ENCODE results near the gene UNC45A.

Gene UNC45A, protein sequence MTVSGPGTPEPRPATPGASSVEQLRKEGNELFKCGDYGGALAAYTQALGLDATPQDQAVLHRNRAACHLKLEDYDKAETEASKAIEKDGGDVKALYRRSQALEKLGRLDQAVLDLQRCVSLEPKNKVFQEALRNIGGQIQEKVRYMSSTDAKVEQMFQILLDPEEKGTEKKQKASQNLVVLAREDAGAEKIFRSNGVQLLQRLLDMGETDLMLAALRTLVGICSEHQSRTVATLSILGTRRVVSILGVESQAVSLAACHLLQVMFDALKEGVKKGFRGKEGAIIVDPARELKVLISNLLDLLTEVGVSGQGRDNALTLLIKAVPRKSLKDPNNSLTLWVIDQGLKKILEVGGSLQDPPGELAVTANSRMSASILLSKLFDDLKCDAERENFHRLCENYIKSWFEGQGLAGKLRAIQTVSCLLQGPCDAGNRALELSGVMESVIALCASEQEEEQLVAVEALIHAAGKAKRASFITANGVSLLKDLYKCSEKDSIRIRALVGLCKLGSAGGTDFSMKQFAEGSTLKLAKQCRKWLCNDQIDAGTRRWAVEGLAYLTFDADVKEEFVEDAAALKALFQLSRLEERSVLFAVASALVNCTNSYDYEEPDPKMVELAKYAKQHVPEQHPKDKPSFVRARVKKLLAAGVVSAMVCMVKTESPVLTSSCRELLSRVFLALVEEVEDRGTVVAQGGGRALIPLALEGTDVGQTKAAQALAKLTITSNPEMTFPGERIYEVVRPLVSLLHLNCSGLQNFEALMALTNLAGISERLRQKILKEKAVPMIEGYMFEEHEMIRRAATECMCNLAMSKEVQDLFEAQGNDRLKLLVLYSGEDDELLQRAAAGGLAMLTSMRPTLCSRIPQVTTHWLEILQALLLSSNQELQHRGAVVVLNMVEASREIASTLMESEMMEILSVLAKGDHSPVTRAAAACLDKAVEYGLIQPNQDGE

DNA sequence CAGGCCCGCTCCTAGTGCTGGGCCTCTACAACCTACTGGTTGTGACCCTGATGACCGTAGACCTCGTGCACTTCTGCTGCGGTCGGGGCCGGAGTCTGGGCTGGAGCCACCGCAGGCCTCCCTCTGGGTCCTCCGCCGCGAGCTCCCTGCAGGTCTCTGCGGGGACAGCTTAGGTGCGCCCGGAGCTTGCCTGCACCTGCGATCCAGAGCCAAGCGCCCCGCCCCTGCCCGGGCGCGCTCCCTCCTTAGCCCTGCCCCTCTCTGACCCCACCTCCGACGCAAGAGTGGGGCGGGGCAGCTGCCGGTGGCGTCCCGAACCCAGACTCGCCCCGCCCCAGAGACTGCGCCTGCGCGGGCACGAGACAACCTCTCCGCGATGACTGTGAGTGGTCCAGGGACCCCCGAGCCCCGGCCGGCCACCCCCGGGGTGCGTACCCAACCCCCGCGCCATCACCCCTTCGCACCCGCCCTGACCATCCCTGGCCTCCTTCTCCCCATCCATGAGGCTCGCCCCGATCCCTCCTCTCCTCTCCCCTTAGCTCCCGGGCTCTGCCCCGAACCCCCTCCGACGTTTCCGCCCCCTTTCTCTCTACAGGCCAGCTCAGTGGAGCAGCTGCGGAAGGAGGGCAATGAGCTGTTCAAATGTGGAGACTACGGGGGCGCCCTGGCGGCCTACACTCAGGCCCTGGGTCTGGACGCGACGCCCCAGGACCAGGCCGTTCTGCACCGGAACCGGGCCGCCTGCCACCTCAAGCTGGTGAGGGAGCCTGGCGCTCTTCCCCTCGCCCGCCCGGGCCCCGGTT lies at the start of gene UNC45A:
Gene UNC45A (plus strand): TSS at position 337 of the 803 bp plus-strand sequence. CDS start 40 bp downstream, at position 377.
- in situ Hi-C loops (cut with MboI; ENCODE audit: low sequenced_read_pairs) = no loop called here

DNA sequence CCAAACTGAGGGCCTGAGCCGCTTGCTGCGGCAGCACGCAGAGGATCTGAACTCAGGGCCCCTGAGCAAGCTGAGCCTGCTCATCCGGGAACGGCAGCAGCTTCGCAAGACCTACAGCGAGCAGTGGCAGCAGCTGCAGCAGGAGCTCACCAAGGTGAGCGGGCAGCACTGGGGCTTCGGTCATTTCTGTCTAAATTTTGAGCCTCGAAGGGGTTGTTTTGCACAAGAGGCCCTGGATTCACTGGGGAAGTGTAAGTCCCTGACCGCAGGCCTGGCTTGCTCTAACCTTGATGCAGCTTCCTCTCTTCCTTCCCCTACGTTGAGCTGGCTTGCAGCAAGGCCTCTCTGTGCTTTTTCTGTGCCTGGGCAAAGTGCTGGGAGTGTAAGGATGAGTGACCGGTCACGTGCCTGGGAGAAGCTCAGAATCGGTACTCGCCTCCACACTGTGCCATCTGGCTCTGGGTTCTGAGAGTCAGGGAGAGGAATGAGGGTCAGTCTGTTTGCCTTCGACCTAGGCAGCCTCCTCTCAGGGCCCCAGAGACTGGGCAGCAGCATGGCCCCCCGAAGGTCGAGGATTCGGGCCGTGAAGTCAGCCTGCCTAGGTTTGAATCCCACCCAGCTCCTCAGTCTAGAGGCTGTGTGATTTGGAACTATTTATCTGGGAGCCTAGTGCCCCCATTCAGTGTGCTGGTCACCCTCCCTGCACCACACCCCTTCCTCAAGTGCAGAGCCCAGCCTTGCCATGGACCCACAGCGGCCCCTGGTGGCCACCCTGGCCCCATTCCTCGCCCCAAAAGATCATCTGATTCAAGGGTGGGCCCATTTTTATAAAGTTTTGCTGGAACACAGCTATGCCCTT lies 49.4 kb upstream of the UNC45A start:
- in situ Hi-C loops (cut with MboI; ENCODE audit: low sequenced_read_pairs) = loop anchor here (25.0 kb wide), 2 partner anchors 173 to 373 kb away; partner anchors contain the start of gene BLM

DNA sequence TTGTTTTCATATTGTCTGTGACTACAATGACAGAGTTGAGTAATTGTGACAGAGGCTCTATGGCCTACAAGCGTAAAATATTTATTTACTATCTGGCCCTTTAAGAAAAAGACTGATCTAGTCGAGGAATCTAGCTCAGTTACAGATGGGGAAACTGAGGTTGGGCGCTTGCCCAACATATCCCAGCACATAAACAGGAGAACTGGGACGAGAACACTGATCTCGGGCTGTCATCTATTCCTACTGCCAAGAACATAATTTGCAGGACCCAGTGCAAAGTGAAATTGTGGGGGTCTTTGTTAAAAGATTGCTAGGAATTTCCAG lies 48.8 kb upstream of the UNC45A start:
- in situ Hi-C loops (cut with MboI; ENCODE audit: low sequenced_read_pairs) = loop anchor here (25.0 kb wide), 2 partner anchors 174 to 374 kb away; partner anchors contain the start of gene BLM

DNA sequence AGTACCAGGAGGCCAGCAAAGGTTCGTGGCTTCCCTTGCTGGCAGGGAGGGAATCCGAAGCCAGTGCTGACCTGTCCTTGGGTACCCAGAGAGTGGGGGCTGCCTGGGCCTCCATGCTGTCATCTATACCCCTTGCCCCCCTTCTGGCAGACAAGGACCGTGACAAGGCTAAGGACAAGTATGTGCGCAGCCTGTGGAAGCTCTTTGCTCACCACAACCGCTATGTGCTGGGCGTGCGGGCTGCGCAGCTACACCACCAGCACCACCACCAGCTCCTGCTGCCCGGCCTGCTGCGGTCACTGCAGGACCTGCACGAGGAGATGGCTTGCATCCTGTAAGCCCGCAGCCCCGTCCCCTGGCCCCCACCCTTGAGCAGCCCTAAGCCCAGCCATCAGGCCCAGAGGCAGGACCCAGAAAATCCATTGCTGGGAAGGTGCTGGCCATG lies 48.0 kb upstream of the UNC45A start:
- in situ Hi-C loops (cut with MboI; ENCODE audit: low sequenced_read_pairs) = loop anchor here (25.0 kb wide), 2 partner anchors 175 to 375 kb away; partner anchors contain the start of gene BLM

DNA sequence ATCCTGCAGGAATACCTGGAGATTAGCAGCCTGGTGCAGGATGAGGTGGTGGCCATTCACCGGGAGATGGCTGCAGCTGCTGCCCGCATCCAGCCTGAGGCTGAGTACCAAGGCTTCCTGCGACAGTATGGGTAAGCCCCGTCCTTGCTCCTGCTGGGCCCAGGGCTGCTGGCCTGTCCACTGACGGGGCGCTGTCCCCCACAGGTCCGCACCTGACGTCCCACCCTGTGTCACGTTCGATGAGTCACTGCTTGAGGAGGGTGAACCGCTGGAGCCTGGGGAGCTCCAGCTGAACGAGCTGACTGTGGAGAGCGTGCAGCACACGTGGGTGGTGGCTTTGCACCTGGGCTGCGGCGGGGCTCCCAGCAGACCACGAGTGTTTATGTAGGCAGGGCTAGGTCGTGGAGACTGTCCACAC lies 45.8 kb upstream of the UNC45A start:
- in situ Hi-C loops (cut with MboI; ENCODE audit: low sequenced_read_pairs) = loop anchor here (25.0 kb wide), 2 partner anchors 177 to 377 kb away; partner anchors contain the start of gene BLM

DNA sequence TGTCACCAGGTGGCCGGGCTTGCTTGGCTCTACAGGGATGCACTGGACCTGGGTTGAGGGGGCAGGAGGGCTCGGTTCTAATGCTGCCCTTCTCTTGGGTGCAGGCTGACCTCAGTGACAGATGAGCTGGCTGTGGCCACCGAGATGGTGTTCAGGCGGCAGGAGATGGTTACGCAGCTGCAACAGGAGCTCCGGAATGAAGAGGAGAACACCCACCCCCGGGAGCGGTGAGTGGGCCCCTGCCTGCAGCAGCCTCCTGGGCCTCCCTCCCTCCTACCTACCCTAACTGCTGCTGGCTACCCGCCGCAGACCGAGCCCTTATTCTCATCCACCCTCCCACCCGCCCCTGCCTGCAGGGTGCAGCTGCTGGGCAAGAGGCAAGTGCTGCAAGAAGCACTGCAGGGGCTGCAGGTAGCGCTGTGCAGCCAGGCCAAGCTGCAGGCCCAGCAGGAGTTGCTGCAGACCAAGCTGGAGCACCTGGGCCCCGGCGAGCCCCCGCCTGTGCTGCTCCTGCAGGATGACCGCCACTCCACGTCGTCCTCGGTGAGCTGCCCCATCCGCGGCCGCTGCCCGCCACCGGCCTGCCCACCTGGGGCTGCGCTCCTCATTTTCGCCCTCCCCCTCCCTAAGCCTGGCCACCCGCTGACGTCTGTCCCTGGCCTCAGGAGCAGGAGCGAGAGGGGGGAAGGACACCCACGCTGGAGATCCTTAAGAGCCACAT lies 45.2 kb upstream of the UNC45A start:
- in situ Hi-C loops (cut with MboI; ENCODE audit: low sequenced_read_pairs) = loop anchor here (25.0 kb wide), 2 partner anchors 178 to 378 kb away; partner anchors contain the start of gene BLM

DNA sequence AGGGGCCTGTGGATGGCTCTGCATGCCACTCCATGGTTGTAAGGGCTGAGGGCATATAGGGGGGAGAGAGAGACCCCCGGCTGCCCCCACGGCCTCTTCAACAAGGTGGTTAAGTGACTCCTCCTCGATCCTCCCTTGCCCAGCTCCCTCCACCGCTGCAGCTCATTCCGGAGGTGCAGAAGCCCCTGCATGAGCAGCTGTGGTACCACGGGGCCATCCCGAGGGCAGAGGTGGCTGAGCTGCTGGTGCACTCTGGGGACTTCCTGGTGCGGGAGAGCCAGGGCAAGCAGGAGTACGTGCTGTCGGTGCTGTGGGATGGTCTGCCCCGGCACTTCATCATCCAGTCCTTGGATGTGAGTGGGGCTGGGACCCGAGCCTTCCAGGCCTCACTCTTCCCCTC lies 44.2 kb upstream of the UNC45A start:
- in situ Hi-C loops (cut with MboI; ENCODE audit: low sequenced_read_pairs) = loop anchor here (25.0 kb wide), 2 partner anchors 179 to 379 kb away; partner anchors contain the start of gene BLM

DNA sequence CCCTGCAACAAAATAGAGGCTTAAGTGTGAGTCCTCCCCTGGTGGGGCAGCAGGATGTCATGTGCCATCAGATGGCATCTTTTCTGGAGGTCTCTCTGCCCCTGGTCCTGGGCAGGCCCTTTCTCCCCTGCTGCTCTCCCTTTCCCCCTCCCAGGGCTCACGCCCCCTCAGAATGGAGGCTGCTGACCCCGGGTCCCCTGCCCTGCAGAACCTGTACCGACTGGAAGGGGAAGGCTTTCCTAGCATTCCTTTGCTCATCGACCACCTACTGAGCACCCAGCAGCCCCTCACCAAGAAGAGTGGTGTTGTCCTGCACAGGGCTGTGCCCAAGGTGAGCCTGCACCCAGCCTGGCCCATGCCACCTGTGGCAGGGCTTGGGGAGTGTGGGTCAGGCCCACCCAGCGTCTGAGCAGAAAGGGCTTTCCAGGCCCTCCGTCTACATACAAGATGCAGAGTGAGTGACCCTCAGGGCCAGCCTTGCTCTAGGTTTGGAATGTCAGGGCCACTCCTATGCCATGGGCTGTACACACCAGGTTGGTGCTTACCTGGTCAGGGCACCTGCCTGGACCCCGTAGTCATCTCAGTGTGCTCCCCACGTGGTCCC lies 43.6 kb upstream of the UNC45A start:
- in situ Hi-C loops (cut with MboI; ENCODE audit: low sequenced_read_pairs) = loop anchor here (25.0 kb wide), 2 partner anchors 179 to 379 kb away; partner anchors contain the start of gene BLM

DNA sequence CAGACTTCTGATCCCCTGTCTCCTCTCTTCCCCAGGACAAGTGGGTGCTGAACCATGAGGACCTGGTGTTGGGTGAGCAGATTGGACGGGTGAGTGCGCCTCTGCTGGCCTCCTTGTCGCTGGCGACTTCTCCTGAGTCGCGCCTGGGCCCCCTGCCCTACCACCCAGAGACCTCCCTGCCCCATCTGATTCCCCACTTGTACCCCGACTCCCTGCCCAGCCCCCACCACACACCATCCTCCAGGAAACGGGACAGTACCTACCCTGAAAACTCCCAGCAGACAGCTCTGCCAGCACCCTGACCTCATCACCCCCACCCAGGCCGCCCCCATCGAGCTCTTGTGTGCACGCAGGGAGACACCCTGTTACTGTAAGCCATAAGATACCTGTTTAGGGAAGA lies 43.1 kb upstream of the UNC45A start:
- in situ Hi-C loops (cut with MboI; ENCODE audit: low sequenced_read_pairs) = loop anchor here (25.0 kb wide), 2 partner anchors 180 to 380 kb away; partner anchors contain the start of gene BLM

DNA sequence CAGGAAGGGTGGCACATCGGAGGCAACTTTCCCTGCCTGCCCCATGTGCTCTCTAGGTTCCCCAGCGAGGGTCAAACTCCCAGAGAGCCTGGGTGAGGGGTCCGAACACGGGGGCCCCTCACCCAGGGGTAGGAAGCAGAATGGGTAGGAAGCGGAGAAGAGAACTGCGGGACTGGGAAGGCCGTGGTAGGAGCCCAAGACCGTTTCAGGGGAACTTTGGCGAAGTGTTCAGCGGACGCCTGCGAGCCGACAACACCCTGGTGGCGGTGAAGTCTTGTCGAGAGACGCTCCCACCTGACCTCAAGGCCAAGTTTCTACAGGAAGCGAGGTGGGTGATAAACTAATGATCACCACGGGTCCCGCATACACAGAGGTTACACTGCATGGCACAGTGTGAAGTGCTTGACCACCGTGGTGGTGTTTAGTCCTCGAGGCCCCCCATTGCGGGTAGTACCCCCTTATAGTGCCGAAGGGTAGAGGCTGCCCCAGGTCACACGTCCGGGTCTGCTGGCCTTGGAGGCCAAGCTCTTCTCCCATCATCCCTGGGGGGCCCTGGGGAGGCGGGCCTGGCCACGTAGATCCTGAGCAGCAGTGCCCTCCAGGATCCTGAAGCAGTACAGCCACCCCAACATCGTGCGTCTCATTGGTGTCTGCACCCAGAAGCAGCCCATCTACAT lies 42.4 kb upstream of the UNC45A start:
- in situ Hi-C loops (cut with MboI; ENCODE audit: low sequenced_read_pairs) = loop anchor here (25.0 kb wide), 2 partner anchors 180 to 380 kb away; partner anchors contain the start of gene BLM

DNA sequence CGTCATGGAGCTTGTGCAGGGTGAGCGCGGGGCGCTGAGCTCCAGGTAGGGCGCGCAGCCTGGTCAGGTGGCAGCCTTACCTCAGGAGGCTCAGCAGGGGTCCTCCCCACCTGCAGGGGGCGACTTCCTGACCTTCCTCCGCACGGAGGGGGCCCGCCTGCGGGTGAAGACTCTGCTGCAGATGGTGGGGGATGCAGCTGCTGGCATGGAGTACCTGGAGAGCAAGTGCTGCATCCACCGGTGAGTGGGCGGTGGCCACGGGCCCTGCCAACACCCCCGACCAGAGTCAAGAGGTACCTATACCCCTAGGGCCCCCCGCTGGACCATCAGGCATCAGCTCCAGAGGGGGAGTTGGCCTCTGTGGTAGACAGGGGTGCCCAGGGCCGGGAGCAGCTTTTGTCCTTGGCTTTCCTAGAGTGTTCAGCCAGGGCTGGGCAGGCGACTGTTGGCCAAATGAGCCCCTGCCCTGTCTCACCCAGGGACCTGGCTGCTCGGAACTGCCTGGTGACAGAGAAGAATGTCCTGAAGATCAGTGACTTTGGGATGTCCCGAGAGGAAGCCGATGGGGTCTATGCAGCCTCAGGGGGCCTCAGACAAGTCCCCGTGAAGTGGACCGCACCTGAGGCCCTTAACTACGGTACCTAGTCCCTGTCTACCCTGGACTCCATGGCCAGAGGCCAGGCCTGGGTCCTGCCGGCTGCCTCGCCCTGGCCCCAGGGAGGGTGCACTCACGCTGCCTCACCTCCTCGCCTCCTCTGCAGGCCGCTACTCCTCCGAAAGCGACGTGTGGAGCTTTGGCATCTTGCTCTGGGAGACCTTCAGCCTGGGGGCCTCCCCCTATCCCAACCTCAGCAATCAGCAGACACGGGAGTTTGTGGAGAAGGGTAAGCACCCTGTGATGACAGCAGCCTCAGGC lies 41.7 kb upstream of the UNC45A start:
- in situ Hi-C loops (cut with MboI; ENCODE audit: low sequenced_read_pairs) = loop anchor here (25.0 kb wide), 2 partner anchors 181 to 381 kb away; partner anchors contain the start of gene BLM

DNA sequence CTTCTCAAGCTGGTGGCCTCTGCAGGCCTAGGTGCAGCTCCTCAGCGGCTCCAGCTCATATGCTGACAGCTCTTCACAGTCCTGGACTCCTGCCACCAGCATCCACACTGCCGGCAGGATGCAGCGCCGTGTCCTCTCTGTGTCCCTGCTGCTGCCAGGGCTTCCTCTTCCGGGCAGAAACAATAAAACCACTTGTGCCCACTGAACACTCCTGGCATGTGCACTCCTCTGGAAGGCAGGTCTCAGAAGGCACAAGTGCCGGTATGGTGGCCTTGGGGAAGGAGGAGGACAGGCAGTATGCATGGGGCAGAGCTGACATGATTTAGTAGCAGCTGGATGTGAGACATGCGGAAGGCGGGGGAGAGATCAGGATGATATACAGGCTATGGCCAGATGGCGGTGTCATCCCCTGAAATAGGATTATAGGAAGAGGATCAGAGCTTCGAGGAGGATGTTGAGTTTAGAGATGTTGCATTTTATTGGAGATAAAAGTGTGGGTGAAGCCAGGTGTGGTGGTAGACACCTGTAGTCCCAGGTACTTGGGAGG lies 39.4 kb upstream of the UNC45A start:
- in situ Hi-C loops (cut with MboI; ENCODE audit: low sequenced_read_pairs) = loop anchor here (25.0 kb wide), 2 partner anchors 183 to 383 kb away; partner anchors contain the start of gene BLM

DNA sequence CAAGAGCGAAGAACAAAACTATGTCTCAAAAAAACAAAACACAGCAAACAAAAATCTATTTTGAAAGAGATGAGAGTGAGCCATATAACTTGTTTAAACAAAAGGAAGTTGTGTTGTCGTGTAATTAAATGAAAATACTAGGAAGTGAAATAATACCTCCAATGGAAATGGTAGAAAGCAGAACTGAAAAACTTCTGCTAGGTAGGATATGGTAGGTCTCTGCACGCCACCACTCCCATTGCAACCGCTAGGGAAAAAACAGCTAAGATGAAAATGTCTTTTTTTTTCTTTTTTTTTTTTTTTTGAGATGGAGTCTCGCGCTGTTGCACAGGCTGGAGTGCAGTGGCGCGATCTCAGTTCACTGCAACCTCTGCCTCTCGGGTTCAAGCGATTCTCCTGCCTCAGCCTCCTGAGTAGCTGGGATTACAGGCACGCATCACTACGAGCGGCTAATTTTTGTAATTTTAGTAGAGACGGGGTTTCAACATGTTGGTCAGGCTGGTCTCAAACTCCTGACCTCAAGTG lies 37.9 kb upstream of the UNC45A start:
- in situ Hi-C loops (cut with MboI; ENCODE audit: low sequenced_read_pairs) = loop anchor here (25.0 kb wide), 2 partner anchors 185 to 385 kb away; partner anchors contain the start of gene BLM

DNA sequence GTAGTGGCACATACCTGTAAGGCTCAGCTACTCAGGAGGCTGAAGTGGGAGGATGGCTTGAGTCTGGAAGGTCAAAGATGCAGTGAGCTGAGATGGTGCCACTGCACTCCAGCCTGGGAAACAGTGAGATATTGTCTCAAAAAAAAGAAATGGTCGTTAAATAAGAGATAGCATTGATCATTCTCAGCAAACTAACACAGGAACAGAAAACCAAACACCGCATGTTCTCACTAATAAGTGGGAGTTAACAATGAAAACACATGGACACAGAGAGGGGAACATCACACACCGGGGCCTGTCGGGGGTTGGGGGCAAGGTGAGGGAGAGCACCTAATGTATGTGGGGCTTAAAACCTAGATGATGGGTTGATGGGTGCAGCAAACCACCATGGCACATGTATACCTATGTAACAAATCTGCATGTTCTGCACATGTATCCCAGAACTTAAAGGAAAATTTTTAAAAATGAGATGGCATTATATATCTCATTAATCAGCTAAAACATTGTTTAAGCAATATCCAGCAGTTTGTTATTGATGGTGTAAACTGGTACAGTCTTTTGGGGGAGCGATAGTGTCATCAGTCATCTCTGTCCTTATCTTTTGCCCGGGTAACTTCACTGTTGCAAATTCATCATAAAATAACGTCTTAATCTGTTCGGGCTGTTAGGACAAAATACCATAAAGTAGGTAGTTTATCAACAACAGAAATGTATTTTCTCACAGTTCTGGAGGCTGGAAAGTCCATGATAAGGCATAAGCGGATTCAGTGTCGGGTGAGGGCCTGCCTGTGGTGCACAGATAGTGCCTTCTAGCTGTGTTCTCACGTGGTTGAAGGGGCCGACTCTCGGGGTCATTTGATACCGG lies 33.7 kb upstream of the UNC45A start:
- in situ Hi-C loops (cut with MboI; ENCODE audit: low sequenced_read_pairs) = no loop called here

All from HL-60/S4 treated with phorbol 12-myristate 13-acetate at 8.2 ng/mL for 4 days and 3 days (cell line).